Ramos (cell line): ENCODE measurements around the gene DAAM2.

Source experiments
- in situ Hi-C: fragments of 300-500 bp; cut with MboI; formaldehyde crosslinking; loops from one replicate; pipeline ENCODE4 v1.14.3; 2022; ENCODE audit warnings: low sequenced_read_pairs; ENCODE audit not compliant: unreplicated experiment

The DAAM2 gene

DNA sequence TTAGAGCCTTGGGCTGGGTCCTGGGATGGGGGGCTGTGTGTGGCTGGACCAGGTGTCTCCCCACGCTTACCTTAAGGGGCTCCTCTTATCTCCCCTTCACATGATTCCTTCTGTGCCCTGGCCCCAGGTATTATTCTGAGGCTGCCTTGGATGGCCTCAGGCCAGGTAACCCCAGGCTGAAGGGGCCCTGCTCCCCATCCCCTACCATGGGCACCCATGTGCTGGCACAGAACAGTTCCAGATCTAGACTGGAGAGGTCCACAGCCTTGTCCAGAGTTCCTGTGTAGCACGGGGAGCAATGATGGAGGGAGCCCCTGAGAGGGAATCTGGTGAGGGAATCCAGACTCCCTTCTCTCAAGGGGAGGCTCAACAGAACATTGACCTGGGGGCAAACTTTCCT lies 110.0 kb downstream of the DAAM2 start:
- in situ Hi-C loops: no loop called here

DNA sequence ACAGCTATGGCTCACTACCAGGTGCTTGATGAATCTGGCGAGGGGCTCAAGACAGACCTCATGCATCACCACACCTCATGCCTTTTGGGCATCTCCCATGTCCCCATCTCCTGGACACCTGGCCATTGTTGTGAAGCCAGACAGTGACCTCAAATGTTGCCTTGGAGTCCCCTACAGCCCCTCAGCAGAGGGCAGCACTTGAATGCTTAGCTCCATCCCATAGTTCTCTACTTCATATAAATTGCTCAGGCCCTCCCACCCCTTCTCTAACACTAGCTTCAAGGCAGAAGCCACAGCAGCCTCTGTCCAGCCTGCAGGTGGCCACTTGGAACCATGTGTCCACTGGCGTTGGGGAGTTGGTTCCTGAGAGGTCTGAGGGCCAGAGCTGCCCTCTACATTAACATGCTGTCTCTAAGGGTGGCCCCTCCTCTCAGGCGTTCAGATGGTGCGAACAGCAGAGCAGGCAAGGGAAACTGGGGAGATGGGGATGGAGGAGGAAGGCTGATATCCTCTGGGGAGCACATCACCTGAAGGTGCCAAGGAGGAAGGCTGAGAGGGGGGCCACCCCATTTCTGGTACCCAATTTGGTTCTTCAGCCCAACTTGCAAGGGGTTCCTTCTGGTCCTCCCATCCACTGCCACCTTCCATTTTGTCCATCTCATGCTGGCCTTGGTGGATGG lies 110.8 kb downstream of the DAAM2 start:
- in situ Hi-C loops: no loop called here

DNA sequence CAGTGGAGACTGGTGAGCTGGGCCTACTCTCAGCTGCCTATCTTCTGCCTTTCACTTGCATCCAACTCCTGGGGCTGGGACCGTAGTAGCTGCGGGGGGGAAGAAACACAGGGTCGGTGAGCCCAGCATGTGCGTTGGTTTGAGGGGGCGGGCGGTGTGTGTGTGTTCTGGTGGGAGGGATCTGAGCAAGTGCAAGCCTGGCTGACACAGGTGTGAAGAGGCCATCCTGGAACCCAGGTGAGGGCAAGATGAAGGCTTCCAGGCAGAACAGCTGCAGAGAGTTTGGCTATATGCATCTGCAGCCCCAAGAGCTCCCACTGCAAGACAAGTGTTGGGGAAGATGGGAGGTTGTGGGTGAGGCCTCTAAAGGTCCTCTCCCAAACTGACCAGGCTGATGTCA lies 111.5 kb downstream of the DAAM2 start:
- in situ Hi-C loops: no loop called here

DNA sequence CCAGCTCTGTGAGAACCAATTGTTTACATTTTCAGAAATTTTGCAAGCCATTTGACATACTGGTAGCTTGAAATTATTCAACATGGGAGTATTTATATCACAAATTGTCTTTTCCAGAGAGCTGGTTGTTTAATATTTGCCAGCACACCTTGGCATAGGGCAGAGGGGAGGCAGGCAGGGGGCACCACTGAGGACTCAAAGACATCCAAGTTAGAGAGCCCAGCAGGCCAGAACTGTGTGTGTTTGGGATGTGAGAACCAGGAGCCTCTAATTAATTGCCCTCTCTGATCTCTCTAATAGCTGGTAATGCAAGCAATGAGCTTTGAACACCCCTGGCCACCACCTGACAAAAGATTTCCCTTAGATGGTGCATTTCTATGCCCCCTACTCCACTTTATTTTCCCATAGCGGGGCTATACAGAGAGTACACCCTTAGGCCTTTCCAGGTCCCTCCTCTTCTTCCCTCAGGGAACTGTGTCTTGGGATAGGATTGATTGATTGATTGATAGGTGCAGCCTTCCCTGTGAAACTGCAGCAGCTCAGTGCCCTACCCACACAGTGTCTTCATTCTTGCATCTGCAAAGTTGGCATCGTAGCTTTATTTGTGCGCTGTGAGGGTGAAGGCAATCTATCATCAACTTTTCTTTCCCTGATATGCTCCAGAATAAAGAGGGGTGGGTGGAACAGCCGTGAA lies 112.9 kb downstream of the DAAM2 start:
- in situ Hi-C loops: no loop called here

DNA sequence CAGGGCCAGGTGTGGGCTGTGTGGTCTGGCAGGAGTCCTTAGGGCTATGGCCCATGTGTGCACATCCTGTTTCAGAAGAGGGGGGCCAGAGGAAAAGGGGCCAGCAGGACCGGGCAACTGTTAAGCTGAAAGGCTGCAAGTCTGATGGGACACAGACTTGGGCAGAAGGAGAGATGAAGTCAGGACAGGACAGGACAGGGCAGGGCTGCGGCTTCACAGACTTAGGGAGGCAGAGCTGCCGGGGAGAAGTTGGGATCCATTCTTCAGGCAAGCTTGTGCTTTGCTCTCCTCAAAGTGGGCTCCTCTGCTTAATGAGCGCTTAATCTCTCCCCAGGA lies 113.4 kb downstream of the DAAM2 start:
- in situ Hi-C loops: no loop called here

DNA sequence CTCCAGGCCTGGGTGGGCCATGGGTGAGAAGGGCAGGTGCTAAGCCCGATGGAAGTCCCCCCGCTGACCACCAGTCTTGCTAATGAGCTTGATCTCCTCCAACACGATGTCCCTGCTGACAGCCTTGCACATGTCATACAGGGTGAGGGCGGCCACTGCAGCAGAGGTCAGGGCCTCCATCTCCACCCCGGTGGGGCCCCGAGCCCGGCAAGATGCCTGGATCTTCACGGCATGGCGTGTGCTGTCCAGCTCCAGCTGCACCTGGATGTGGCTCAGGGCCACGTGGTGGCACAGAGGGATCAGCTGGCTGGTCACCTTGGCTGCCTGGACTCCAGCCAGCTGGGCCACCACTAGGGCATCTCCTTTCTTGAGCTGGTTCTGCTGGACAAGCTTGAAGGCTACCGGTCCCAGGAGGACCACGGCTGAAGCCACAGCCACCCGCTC lies 114.2 kb downstream of the DAAM2 start:
- in situ Hi-C loops: no loop called here

DNA sequence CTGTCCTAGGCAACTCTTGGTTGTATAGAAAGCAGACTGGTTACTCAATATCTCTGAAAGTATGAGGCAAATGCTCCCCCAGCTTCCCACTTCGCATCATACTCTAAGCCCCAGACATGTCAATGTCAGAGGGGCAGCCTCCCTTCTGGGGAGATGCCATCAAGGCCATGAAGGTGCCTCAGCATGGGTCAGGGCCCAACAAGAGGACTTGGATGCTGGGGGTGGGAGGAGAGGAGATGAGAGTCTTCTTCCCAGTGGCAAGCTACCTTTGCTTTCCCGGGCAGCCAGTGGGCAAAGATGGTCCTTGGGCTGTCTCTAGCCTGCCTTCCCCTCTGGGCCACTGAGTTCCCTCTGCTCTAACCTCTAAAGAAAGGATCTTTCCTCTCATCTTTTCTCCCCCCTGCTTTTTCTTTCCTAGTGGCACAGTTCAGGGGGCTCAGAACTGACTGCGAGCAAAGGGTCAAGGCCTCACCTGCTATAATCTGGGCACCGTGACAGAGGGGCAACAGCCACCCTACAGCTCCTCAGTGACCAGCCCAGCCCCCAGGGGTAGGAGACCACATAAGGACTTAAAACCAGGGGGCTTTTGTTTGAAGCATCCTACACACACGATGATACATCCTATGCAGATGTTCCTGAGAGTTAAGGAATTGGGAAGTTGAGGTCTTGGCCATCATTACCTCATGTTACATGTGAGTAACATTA lies 115.8 kb downstream of the DAAM2 start:
- in situ Hi-C loops: no loop called here

DNA sequence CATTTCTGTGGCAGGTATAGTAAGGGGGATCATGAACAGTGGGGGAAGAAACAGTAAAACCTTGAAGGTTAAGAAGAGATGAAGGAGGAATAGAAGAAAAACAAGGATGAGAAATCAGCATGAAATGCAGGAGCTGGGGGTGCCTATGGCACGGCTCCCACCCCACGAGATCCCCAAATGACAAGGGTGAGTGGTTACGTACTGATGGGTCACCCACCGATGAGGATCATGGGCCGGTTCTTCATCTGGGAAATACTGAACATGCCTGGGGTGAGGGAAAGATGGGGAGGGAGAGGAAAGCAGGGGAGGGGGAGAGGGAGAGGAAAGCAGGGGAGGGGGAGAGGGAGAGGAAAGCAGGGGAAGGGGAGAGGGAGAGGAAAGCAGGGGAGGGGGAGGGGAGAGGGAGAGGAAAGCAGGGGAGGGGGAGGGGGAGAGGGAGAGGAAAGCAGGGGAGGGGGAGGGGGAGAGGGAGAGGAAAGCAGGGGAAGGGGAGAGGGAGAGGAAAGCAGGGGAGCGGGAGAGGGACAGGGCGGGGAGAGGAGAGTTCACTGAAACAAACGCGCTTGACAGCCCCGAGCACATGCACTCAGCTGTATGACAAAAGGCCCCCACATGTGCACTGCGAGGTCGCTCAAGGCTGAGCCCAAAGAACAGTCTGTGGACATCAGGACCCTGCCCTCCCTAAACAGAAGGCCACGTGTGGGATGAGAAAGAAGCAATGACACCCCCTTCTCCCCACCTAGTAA lies 116.8 kb downstream of the DAAM2 start:
- in situ Hi-C loops: no loop called here

DNA sequence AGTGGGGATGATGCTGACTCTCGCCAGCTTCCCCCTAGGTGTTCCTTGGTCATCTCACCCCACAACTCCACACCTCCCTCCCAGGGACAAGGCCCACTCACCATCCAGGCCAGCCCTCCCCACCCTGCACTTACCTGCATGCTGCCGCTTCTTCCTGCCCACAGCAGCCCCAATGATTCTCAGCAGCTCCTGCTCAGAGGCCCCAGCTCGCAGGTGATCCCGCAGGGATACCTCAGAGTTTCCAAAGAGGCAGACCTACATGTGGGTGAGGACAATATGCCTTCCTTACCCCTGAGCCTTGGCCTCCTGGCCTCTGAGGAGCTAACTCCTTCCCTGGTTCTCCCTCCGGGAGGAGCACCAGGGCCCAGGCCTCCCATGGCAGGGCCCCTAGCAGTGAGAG lies 117.5 kb downstream of the DAAM2 start:
- in situ Hi-C loops: no loop called here

DNA sequence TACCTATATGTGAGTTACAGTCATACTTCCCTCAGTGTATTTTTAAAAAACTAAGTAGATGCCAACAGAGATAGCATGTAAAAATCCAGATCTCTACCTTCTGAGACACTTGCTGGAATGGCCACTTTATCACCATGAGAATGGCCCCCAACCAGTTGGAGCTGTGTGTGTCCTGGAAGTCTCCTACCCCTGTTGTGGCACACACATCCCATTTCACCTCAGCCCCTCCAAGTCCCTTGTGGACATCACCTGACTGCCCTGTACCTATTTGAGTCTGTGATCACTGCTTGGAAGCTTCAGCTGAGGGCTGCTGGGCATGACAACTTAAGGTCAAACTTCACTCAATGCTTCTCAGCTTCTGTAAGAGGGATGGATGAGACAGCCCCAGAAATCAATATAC lies 118.0 kb downstream of the DAAM2 start:
- in situ Hi-C loops: no loop called here

DNA sequence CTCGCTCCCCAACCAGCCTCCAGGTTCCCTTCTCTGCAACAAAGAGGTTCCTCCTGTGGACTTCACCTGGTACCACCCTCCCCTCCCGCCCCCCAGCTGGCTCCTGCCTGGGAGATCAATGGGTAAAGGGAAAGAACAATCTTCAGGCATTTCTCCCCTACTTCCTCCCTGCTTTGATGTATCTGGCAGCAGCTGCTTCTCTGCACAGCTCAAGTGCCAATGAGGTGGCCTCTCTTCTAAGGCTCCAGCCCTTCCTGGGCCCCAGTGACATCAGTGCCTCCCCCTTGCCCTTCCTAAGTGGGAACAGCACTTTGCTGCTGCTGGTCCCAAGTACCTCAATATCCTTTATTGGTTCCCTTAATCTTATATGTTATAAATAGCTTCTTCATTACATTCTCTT lies 118.6 kb downstream of the DAAM2 start:
- in situ Hi-C loops: no loop called here

DNA sequence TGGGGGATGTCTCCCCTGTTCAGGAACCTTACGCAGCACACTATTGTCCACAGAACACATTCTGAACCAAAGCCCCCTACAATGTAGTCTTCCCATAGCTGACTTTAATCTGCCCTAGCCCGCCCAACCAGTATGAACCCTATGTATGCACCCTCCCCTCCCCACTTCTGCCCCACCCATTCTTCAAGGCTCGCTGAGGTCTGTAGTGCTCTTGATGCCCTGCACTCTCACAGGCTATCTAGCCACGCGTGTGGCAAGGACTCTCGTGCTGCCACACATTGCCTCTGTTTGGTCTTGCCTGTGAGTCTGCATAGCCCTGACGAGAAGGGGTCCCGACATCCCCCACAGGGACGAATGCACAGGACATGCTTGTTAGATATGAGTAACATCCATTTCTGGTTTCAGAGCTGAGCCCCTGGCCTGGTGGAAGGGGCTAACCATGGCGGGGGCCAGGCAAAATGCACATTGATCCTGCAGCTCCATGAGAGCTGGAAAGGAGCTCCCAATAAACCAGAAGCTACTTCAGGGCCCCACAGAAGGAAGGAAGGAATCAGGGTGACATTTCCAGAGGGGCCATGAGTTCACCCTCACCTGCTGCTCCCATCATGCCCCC lies 119.4 kb downstream of the DAAM2 start:
- in situ Hi-C loops: no loop called here

DNA sequence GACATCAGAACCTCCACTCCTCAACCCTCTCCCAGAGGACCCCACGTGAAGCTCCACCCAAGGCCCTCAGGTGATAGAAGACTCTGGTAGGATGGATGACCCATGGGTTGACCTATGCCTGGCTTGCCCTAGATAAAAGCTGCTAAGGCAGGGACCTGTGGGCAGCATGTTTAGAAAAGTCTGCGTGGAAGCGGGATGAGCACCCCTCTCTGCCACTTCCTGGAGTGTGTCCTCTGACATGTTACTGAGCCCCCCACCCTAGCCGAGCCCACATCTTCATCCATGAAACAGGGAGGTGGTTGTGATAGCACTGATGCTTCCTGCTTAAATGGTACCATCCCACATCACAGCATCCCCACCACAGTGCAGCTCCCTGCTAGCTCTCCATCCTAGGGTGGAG lies 120.3 kb downstream of the DAAM2 start:
- in situ Hi-C loops: no loop called here

DNA sequence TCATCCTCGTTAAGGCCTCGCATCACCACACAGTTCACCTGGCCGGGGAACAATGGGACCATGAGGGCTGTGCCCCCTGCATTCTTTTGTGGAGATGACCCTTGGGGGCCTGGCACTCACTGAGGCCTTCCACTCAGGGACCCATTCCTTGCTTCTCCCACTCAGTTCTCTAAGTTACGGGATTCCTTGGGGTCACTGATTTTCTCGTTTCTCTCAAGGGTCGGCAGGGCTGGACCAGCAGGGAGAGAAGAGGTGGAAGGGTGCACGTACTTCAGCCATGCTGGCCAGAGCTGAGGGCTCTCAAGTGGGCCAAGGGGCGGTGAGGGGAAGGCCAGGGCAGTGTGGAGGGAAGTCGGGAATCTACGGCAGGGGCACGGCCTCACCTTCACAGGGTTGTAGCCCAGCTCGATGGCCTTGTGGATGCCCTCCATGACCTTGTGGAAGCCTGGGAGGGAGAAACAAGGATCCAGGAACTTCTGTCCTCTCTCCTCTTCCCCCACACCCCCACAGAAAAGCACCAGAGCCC lies 121.3 kb downstream of the DAAM2 start:
- in situ Hi-C loops: no loop called here

DNA sequence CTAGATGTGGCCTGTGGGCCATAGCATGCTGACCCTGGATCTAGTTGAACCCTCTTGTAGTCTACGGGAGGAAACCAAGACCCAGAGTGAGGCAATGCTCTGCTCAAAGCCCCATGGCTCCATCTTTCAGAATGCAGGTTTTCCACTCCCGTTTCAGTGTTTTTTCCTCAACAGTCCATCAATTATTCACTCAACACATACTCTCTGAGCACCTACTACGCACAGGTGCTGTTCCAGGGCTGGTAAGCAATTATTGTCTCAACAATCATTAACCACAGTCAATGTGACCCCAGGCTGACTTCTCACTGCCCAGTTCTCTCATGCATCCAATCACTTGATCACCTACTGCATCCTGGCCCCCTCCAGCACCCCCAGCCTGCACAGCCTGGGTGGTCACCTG lies 122.1 kb downstream of the DAAM2 start:
- in situ Hi-C loops: no loop called here

DNA sequence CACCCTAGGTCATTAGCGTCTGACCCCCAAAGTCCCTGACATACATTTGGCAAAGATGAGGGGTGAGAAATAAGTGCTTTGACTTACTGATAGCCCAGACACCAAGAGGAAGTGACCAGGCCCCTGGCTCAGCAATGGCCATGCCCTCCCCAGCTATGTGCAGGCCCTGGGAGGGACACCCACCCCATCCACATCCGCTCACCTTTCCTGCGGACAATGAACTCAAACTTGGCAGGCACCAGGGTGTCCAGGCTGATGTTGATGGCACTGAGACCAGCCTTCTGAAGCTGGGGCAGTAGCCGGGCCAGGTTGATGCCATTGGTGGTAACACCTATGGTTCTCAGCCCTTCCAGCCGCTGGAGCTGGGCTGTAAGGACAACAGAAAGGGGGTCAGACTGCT lies 123.7 kb downstream of the DAAM2 start:
- in situ Hi-C loops: no loop called here

DNA sequence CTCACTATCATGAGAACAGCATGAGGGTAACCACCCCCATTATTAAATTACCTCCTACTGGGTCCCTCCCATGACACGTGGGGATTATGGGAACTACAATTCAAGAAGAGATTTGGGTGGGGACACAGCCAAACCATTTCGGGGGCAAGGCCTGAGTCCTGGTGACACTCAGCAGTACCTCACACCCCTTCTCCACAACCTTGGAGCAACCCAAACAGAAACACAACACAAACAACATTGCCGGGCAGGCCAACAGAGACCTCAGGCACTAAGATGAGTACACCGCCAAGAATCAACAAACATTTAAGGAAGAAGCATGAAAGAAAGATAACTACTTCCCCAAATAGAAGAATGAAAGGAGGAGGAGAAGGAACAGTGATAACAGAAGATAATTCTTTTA lies 125.2 kb downstream of the DAAM2 start:
- in situ Hi-C loops: no loop called here

DNA sequence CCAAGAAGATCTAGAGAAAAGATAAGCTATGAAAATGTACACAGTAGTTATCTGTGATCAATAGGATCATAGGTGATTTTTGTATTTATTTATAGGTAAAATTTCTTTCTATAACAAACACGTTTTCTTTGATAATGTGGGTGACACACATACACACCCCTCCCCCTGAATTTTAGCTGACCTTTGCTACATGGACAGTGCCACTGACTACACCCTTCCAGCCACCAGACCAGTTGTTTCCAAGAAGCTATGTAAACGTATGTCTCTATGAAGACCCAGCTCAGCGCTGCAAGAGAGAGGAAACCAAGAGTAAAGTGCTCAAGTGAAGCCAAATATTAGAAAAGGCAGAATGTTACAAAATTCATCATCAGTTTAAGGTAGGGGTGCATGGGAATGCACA lies 125.8 kb downstream of the DAAM2 start:
- in situ Hi-C loops: no loop called here

DNA sequence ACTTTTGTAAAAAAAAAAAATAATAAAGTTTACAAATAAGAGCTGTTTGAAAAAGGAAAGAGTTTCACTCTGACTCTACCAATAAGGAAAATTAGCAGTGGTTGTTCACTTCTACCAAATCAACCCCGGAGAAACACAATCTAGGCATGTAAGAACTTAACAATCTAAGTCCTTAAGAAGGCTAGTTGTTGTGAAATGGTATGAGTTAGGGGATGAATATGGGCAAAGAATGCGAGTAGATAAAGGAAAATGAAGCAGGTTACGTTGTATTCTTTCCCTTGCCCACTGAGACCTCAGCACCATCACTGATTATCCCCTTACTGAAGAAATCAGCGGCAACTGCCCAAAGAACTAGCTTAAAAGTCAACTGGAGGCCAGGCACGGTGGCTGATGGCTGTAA lies 126.7 kb downstream of the DAAM2 start:
- in situ Hi-C loops: no loop called here

DNA sequence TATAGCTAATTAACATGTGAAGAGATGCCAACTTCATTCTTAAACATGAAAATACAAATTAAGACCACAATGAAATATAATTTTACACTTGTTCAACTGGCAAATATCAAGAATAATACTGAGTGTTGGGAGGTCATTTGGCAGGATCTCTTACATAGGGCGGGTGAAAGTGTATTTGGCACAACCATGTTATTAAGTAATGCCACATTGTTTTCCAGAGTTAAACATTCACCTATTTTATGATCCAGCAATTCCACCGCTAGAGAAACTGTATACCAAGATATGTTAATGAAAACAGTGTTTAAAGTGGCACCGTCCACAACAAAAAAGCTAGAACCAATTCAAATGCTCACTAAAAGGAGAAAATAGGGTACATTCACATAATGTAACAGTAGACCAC lies 128.0 kb downstream of the DAAM2 start:
- in situ Hi-C loops: no loop called here
